ENCODE results near the gene KYAT1.
A peak's percentile ranks its signal among the peaks of the same experiment; 100 is the strongest.

Gene KYAT1

DNA sequence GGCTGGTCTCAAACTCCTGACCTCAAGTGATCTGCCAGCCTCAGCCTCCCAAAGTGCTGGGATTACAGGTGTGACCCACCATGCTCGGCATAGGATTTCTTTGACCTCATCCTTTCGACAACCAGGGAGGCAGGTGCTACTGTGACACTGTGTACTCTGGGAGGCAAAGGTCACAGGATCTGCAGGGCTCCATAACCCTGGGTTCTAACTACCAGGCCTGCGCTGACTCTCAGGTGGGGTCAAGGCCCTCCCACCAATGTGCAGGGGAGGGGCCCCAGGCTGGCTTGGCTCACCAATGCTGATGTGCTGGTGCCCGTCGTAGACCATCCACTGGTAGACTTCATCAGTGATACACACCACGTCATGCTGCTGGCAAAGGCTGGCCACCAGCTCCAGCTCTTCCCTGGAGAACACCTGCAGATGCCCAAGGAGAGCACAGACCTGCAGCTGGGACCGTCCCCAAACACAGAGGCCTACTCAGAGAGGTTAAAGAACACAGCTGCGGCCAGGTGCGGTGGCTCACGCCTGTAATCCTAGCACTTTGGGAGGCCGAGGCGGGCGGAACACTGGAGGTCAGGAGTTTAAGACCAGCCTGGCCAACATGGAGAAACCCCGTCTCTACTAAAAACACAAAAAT is 45.1 kb downstream of the KYAT1 start:
- DNase-seq: no peak

GRCh38 chr9:128835246-128836210 is 46.2 kb downstream of the KYAT1 start:
- no peak for DNase-seq

DNA sequence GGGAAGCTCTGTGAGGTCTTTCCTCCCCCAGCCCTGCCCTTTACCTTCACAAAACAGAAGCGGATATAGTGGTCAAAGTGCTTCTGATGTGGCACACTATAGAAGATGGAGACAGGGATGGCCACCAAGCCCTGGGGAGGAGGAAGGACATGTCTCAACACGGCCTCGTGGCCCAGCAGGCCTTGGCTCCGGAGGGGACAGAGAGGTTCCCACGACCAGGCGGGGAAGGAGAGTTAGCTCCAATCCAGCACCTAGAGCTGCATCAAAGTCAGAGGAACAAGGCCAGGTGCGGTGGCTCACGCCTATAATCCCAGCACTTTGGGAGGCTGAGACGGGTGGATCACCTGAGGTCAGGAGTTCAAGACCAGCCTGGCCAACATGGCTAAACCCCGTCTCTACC is 48.1 kb downstream of the KYAT1 start:
- no peak for DNase-seq

DNA sequence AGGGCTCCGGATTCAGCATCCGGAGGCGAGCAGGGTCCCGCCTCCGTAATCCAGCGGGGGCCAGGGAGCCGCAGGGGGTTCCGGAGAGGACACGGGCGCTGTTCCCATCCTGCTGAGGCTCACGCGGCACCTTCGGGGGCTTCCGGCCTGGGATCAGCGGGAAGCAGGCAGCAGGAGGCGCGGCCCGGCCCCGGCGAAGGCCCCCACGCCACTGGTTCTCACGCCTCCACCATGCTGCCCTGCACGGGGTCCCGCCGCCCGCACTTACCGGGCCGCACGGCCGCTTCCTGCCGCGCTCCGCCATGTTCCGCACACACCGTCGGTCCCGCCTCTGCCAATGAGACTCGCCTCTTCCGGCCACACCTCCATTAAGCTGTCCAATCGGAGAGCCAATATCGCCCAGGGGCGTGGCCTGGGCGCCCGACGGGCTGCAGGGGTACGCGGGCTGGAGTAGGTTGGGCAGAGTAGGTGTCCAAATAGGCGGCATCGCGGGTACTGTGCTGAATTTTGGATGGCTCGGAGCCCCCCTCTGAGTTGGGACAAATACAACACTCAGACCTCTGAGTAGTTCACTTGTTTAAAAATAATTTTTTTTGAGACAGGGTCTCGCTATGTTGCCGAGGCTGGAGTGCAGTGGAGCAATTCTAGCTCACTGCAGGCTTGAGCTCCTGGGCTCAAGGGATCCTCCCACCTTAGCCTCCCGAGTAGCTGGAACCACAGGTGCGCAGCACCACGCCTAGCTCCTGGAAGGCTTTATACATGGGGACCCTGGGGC is 52.1 kb downstream of the KYAT1 start, which contains the start of gene SPOUT1:
TSS of gene SPOUT1 (minus strand) at position 318 of the 775 bp plus-strand sequence. CDS start at position 304, 14 bp downstream.
- DNase-seq: peak; percentile 86 to 93 (median 90)

- DNase-seq: no peak
These were observed 52.9 kb downstream of the KYAT1 start for GRCh38 chr9:128828719-128829452.

DNA sequence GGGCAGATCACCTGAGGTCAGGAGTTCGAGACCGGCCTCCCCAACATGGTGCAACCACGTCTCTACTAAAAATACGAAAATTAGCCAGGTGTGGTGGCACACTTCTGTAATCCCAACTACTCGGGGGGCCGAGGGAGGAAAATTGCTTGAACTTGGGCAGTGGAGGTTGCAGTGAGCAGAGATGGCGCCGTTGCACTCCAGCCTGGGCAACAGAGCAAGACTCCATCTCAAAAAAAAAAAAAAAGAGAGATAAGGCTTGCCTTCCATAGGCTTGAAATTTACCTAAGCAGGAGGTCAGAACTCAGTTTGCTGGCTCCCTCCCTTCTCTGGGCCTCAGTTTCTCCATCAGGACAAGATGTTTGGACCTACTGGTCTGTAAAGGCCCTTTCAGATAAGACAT is 53.5 kb downstream of the KYAT1 start:
- no peak for DNase-seq

DNA sequence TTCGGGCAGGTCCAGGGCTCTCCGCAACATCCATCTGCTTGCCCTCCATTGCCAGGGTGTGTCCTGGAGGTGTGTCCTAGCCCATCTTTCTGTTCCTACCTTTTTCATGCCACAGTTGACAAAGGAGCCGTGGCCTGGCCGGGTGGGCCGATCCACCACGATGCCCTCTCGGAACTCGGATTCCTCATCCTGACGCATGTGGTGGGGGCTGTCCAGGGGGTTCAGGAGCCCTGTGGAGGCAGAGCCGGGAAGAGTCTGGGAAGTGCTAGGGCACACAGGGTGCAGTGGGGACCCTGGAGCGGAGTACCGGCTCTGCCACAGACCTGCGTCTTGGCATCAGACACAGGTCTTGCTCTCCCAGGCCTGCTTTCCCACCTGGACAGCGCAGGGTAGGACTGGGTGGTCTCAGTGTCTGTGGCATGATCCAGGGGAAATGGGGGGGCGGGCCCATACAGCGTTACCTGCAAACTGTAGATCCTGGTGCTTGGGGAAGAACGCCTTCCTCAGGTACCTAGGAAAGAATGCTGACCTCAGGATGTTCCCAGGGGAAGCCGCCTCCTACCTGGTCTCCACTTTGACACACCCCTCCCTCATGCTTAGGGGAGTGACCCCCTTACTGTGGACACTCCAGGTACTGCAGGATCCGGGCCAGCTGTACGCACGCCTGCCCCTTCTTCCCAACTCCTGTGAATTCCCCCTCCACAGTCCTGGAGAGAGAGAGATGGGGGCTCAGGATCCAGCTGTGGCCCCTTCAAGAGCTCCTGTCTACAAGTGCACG is 55.6 kb downstream of the KYAT1 start:
- DNase-seq: no peak

DNA sequence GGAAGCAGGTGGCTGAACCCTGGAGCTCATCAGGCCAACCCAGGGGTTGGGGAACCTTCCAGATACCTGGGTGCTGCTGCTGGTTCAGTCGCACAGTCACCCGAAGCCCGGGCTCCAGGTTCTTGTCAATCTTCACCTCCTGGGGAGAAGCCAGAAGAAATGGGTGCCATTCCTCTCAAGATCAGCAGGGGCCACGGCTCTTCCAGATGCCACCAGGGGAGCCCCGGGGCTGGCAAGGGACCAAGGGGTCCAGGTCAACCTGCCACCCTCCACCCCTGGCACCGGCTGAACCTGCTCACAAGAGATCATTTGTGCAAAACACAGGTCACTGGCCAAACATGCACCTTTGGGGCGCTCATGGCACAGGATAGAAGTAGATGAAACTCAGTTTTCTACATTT is 56.8 kb downstream of the KYAT1 start:
- no peak for DNase-seq

DNA sequence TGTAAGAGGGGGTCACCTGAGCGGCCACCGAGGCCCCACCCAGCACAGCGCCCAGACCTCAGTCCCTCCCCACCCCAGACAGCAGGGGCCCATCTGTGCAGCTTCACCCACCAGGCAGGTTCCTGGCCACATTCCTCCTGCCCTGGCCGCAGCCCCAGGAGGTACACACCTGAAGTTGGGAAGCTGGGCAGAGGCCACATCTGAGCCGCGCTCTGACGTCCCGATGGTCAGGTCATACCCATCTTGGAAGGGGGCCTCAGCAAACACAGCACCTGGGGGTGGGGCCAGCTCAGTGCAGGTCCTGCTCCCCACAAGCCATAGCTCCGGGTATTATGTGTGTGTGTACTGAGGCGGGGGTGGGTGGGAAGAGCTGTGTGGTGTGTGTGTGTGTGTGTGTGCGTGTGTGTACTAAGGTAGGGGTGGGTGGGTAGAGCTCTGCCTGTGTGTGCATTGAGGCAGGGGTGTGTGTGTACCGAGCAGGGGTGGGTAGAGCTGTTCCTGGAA is 57.8 kb downstream of the KYAT1 start:
- no peak for DNase-seq

DNA sequence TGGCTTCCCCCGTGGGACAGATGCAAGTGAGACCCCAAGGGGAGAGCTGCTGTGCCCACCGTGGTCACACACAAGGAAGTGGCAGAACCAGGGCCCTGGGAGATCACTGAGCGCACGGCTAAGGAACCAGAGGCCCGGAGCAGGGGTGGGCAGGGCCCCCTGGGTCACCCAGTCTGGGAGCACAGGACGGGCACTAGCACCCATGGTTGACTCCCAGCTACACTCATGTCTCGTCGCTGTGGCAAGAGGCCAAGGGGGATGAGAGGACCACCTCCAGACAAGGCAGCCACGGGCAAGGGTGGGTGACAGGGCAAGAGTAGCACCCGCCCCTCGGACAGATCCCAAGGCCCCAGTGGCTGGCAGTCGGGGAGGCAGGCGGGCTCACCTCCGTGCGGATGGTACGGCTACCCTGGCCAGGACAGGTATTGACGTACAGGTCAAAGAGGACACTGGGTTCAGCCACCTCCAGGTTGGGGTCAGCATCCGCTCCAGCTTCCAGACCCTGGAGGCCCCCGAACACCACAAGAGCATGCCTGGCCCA is 58.3 kb downstream of the KYAT1 start:
- DNase-seq: no peak

- DNase-seq: no peak
These were observed 59.2 kb downstream of the KYAT1 start for GRCh38 chr9:128822407-128823042.

DNA sequence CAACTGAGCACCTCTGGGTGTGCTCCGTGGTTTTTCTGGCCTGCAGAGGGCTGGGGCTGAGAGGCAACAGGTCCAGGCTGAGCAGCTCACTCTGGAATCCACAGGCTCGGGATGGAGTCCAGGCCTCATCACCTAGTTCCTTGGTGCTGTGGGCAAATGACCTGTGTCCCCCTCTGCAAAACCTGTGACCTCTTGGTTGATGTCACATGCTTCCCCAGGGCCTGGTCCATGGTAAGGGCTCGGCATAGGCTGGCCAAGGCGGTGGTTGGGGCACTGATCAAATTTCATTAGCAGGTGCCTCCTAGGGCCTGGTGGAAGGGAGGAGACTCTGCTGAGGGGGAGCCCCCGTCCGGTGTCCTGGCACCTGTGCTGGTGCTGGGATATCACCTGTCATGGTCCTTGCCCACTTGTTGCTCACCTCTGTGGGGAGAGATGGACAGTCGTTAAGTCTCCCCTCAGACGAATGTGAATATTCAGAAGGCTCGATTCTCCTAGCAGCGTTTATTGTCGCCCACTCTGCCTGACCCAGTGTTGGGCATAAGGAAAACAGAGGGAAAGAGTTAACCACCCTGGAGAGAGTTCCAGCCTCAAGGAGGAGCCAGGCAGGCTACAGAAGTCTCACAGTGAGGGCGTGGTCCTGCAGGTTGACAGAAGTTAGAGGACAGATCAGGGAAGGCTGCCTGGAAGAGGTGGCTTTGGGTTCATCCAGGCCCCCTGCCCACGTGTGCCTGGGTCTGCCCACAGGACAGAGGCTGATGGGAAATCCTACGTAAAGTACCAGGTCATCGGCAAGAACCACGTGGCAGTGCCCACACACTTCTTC is 60.0 kb downstream of the KYAT1 start:
- no peak for DNase-seq

DNA sequence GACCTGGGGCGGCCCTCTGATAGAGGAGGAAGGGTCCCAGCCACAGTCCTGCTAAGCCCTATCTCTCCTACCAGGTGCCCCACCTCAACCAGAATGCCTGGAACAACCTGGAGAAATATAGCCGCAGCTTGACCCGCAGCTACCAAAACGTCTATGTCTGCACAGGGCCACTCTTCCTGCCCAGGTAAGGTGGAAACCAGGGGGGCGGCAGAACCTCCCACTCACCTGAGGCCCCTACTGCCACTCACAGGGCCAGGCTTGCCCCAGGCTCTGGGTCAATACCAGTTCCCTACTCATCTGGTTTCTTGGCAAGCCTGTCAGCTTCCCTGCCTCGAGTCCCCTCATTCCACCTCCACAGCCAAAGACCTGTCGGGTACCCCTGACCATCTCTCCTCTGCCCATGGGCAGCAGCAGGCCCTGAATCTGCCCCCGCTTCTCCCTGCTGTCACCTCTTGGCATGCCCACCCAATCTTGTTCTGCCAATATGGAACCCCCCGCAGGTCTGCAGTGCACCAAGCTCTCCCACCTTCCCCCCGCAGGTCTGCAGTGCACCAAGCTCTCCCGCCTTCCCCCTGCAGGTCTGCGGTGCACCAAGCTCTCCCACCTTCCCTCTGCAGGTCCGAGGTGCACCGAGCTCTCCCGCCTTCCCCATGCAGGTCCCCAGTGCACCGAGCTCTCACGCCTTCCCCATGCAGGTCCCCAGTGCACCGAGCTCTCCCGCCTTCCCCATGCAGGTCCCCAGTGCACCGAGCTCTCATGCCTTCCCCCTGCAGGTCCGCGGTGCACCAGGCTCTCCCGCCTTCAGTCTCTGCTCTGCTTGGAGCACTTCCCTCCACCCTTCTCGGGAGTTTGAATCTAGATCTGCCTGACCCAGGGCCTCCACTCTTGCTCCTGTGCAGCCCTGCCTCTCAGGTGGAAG is 60.8 kb downstream of the KYAT1 start:
- no peak for DNase-seq

GRCh38 chr9:128819716-128820664 is 61.8 kb downstream of the KYAT1 start:
- DNase-seq: no peak

DNA sequence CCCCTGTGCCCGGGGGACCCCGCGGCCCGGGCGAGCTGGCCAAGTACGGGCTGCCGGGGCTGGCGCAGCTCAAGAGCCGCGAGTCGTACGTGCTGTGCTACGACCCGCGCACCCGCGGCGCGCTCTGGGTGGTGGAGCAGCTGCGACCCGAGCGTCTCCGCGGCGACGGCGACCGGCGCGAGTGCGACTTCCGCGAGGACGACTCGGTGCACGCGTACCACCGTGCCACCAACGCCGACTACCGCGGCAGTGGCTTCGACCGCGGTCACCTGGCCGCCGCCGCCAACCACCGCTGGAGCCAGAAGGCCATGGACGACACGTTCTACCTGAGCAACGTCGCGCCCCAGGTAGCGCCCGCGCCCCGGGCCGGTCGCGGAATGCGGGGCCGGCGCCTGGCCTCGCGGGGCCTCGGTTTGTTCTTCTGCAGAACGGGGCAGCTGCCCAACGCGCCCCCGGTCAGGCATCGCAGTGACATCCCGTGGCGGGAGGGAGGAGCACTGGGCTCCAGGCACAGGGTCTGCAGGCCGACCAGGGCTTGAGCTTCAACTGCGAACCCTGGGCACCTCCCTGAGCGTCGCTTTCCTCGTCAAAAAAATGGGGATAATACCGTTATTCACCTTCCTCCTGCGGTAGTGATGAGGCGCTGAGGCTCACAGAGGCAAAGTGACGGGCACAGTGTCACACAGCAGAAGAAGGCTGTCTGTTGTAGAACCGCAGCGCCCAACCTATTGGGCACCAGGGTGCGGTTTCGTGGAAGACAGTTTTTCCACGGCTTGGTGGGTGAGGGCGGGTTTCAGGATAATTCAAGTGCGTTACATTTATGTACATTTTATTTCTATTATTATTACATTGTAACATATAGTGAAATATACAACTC is 62.7 kb downstream of the KYAT1 start:
- DNase-seq: peak in 3 of 5 donors; percentile 22 to 42 (median 39)
